Measurements from ENCODE around the gene CNTNAP3B.
"Not testable (repeated sequence)": the region's sequence is repeated elsewhere in the genome, so short reads cannot be mapped to it uniquely, and the experiment has no call there.

Gene CNTNAP3B

DNA sequence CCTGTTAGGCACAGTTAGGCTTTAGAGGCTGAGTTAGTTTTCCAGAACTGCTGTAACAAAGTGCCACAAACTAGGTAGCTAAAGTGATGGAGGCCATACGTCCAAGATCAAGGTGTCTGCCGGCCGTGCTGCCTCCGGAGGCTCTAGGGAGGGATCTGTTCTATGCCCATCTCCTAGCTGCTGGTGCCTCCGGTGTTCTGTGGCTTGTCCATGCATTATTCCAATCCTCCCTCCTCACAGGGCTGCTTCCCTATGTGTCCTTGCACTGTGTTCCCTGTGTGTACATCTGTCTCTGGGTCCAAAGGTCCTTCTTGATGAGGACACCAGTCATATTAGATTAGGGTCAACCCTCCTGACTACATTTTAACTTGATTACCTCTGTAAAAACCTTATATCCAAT lies 54.4 kb downstream of the CNTNAP3B start:
- H3K27me3 ChIP-seq (ENCODE audit: control insufficient read depth, low read length); H3K27ac ChIP-seq (ENCODE audit: low read depth, low read length); H3K4me1 ChIP-seq (ENCODE audit: control insufficient read depth, low read length); H3K9me3 ChIP-seq (ENCODE audit: control insufficient read depth, insufficient read depth, low read length); H3F3A ChIP-seq (ENCODE audit: control insufficient read depth, insufficient read depth); H3K4me2 ChIP-seq (ENCODE audit: low read length); H4K20me1 ChIP-seq (ENCODE audit: control insufficient read depth, insufficient read depth, low read depth, low read length); H3K9me2 ChIP-seq (replicated peaks; ENCODE audit: control insufficient read depth, low read length); H3K79me2 ChIP-seq (ENCODE audit: control insufficient read depth, low read length); H3K36me3 ChIP-seq (ENCODE audit: control insufficient read depth, low read length); H3K4me3 ChIP-seq (ENCODE audit: low read length): not testable (repeated sequence)

DNA sequence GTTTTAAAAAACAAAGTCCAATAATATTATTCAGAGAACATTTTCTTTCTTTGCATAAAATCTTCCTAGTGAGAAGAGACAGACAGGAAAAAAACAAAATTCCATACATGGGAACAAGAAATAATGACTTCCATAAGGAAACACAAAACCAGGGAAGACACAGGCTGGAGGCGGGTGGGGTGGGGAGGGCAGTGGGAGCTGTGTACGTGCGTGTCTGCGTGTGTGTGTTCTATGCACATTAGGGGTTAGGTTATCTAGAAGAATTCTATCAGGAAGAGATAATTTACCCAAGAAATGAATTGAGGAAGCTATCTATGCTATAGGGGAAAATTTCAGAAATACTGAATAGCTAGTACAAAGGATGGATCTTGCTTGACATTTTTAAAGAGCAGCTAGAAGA lies 58.2 kb downstream of the CNTNAP3B start:
- not testable (repeated sequence) for H3K27ac ChIP-seq (ENCODE audit: low read depth, low read length); H4K20me1 ChIP-seq (ENCODE audit: control insufficient read depth, insufficient read depth, low read depth, low read length); H3K27me3 ChIP-seq (ENCODE audit: control insufficient read depth, low read length); H3K79me2 ChIP-seq (ENCODE audit: control insufficient read depth, low read length); H3K4me3 ChIP-seq (ENCODE audit: low read length); H3K4me2 ChIP-seq (ENCODE audit: low read length); H3K36me3 ChIP-seq (ENCODE audit: control insufficient read depth, low read length); H3F3A ChIP-seq (ENCODE audit: control insufficient read depth, insufficient read depth); H3K4me1 ChIP-seq (ENCODE audit: control insufficient read depth, low read length); H3K9me3 ChIP-seq (ENCODE audit: control insufficient read depth, insufficient read depth, low read length); H3K9me2 ChIP-seq (replicated peaks; ENCODE audit: control insufficient read depth, low read length)

DNA sequence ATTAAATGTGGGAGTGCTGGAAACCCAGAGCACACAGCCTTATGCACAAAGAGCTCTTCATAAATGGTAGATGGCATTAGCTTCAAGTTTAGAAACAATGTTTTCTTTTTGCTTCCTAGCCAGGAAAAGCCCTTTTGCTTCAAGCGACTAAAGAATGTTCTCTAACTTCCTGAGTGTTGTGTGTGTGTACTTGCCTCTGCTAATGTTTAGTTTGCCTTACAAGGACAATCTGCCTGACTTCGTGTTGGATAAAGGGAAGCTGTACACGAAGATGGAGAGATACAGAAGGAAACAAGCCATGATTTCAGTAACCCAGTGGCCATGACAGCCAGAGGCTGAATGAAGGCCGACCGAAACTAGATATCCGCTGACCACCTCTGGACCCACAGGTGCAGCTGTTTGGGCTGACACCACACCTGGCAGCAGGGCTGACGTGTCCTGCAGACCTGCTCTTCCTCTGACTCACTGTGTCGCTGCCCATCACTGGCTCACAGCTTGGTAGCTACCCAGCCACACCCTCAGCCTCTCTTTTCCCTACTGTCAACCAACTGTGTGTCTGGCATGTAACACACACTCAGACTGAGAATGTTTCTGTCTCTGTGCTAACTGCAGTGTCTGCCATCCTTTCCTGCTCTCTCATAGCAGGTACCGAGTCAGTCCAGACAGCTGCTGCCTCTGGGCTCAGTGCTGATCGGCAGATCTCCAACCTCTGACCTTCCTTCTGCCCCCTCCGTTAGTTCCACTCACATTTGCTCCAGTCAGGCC lies 59.0 kb downstream of the CNTNAP3B start:
- not testable (repeated sequence) for H3K79me2 ChIP-seq (ENCODE audit: control insufficient read depth, low read length); H3K4me2 ChIP-seq (ENCODE audit: low read length); H3K9me3 ChIP-seq (ENCODE audit: control insufficient read depth, insufficient read depth, low read length); H4K20me1 ChIP-seq (ENCODE audit: control insufficient read depth, insufficient read depth, low read depth, low read length); H3F3A ChIP-seq (ENCODE audit: control insufficient read depth, insufficient read depth); H3K27ac ChIP-seq (ENCODE audit: low read depth, low read length); H3K4me3 ChIP-seq (ENCODE audit: low read length); H3K27me3 ChIP-seq (ENCODE audit: control insufficient read depth, low read length); H3K36me3 ChIP-seq (ENCODE audit: control insufficient read depth, low read length); H3K4me1 ChIP-seq (ENCODE audit: control insufficient read depth, low read length); H3K9me2 ChIP-seq (replicated peaks; ENCODE audit: control insufficient read depth, low read length)

DNA sequence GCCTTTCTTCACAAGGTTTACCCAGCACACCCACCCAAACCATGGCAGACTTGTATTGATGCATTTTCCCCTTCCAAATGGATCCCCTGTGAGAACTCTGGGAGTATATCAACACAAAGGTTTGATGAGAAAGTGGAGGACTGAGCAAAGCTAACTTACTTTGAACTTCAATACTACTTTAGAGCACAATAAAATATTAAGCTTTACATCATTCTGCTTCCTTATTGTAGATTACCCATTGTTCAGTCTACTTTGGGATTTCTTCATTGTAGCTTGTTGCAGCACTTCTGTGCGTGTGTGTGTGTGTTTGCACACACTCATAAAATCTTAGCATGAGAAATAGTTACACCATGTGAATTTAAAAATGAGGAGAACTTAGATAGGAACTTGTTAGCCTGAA lies 75.4 kb downstream of the CNTNAP3B start:
- not testable (repeated sequence) for H3K9me3 ChIP-seq (ENCODE audit: control insufficient read depth, insufficient read depth, low read length); H3F3A ChIP-seq (ENCODE audit: control insufficient read depth, insufficient read depth); H3K27ac ChIP-seq (ENCODE audit: low read depth, low read length); H3K9me2 ChIP-seq (replicated peaks; ENCODE audit: control insufficient read depth, low read length); H3K4me3 ChIP-seq (ENCODE audit: low read length); H3K79me2 ChIP-seq (ENCODE audit: control insufficient read depth, low read length); H3K4me1 ChIP-seq (ENCODE audit: control insufficient read depth, low read length); H3K27me3 ChIP-seq (ENCODE audit: control insufficient read depth, low read length); H3K4me2 ChIP-seq (ENCODE audit: low read length); H4K20me1 ChIP-seq (ENCODE audit: control insufficient read depth, insufficient read depth, low read depth, low read length); H3K36me3 ChIP-seq (ENCODE audit: control insufficient read depth, low read length)

DNA sequence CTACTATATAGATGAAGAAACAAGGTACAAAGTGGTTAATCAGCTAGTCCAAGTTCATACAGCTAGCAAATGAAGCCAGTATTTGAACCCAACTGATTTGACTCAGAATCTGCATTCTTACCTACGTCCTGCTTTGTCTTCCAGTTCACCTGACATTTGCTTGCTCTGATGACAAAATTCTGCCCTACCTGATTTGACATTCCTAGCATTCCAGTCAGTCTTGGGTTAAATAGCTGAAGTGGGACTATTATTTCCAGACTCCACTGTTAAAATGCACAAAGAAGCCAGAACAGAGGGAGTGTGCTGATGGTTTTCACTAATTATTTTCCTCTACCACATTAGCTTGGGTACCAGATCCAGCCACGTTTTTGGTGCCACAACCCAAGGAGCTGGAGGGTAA lies 78.5 kb downstream of the CNTNAP3B start:
- not testable (repeated sequence) for H3K4me2 ChIP-seq (ENCODE audit: low read length); H3K36me3 ChIP-seq (ENCODE audit: control insufficient read depth, low read length); H3F3A ChIP-seq (ENCODE audit: control insufficient read depth, insufficient read depth)

DNA sequence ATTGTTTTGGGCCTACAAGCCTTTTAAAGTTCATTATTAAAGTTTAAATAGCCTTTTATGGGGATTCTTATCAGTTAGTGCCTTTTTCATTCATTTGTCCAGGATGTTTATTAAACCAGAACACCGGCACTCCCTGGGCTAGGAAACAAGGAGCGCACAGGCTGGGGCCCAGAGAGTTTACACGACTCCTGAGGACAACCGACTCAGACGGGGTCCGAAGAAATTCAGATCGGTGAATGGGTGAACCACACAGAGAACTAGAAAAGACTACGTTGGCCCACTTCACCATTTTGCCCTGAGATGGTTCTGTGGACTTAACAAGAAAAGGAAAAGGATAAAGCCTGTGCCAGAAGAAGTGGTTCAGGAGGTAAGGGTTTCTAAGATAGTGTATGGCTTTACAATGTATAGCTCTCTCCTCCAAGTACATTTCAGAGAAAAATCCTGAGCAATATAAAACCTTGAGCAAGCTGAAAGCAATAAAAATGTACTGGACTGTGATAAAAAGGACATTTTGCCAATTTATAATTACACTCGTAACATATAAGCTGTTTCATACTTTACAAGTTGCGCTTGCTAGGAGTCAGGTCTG lies 84.7 kb downstream of the CNTNAP3B start:
- H3K4me1 ChIP-seq (ENCODE audit: control insufficient read depth, low read length) = not testable (repeated sequence)

More for the DNA sequence above, 78.5 kb downstream of the CNTNAP3B start:
- not testable (repeated sequence) for H3K79me2 ChIP-seq (ENCODE audit: control insufficient read depth, low read length); H3K27ac ChIP-seq (ENCODE audit: low read depth, low read length); H4K20me1 ChIP-seq (ENCODE audit: control insufficient read depth, insufficient read depth, low read depth, low read length); H3K4me1 ChIP-seq (ENCODE audit: control insufficient read depth, low read length); H3K9me3 ChIP-seq (ENCODE audit: control insufficient read depth, insufficient read depth, low read length); H3K27me3 ChIP-seq (ENCODE audit: control insufficient read depth, low read length); H3K9me2 ChIP-seq (replicated peaks; ENCODE audit: control insufficient read depth, low read length); H3K4me3 ChIP-seq (ENCODE audit: low read length)

GRCh38 chr9:42033541-42033940 lies 95.7 kb downstream of the CNTNAP3B start:
- not testable (repeated sequence) for H3K27ac ChIP-seq (ENCODE audit: low read depth, low read length); H3K4me3 ChIP-seq (ENCODE audit: low read length); H3K4me1 ChIP-seq (ENCODE audit: control insufficient read depth, low read length); H3F3A ChIP-seq (ENCODE audit: control insufficient read depth, insufficient read depth); H3K27me3 ChIP-seq (ENCODE audit: control insufficient read depth, low read length); H3K36me3 ChIP-seq (ENCODE audit: control insufficient read depth, low read length); H3K9me3 ChIP-seq (ENCODE audit: control insufficient read depth, insufficient read depth, low read length); H3K79me2 ChIP-seq (ENCODE audit: control insufficient read depth, low read length); H3K9me2 ChIP-seq (replicated peaks; ENCODE audit: control insufficient read depth, low read length); H3K4me2 ChIP-seq (ENCODE audit: low read length); H4K20me1 ChIP-seq (ENCODE audit: control insufficient read depth, insufficient read depth, low read depth, low read length)

More for the DNA sequence above, 84.7 kb downstream of the CNTNAP3B start:
- H3K9me3 ChIP-seq (ENCODE audit: control insufficient read depth, insufficient read depth, low read length); H3K79me2 ChIP-seq (ENCODE audit: control insufficient read depth, low read length); H3K4me3 ChIP-seq (ENCODE audit: low read length); H3K27ac ChIP-seq (ENCODE audit: low read depth, low read length); H3F3A ChIP-seq (ENCODE audit: control insufficient read depth, insufficient read depth); H3K36me3 ChIP-seq (ENCODE audit: control insufficient read depth, low read length); H4K20me1 ChIP-seq (ENCODE audit: control insufficient read depth, insufficient read depth, low read depth, low read length); H3K4me2 ChIP-seq (ENCODE audit: low read length); H3K27me3 ChIP-seq (ENCODE audit: control insufficient read depth, low read length); H3K9me2 ChIP-seq (replicated peaks; ENCODE audit: control insufficient read depth, low read length): not testable (repeated sequence)

- H3K79me2 ChIP-seq (ENCODE audit: control insufficient read depth, low read length); H3K4me2 ChIP-seq (ENCODE audit: low read length); H4K20me1 ChIP-seq (ENCODE audit: control insufficient read depth, insufficient read depth, low read depth, low read length); H3K27ac ChIP-seq (ENCODE audit: low read depth, low read length); H3K4me1 ChIP-seq (ENCODE audit: control insufficient read depth, low read length); H3F3A ChIP-seq (ENCODE audit: control insufficient read depth, insufficient read depth); H3K9me2 ChIP-seq (replicated peaks; ENCODE audit: control insufficient read depth, low read length); H3K27me3 ChIP-seq (ENCODE audit: control insufficient read depth, low read length); H3K36me3 ChIP-seq (ENCODE audit: control insufficient read depth, low read length); H3K4me3 ChIP-seq (ENCODE audit: low read length); H3K9me3 ChIP-seq (ENCODE audit: control insufficient read depth, insufficient read depth, low read length): not testable (repeated sequence)
These were observed 108.6 kb downstream of the CNTNAP3B start for GRCh38 chr9:42020639-42021038.

Data from DOHH2 (cell line).